Measurements from ENCODE around the gene ERF.
A peak's percentile ranks its signal among the peaks of the same experiment; 100 is the strongest.

ERF gene

DNA sequence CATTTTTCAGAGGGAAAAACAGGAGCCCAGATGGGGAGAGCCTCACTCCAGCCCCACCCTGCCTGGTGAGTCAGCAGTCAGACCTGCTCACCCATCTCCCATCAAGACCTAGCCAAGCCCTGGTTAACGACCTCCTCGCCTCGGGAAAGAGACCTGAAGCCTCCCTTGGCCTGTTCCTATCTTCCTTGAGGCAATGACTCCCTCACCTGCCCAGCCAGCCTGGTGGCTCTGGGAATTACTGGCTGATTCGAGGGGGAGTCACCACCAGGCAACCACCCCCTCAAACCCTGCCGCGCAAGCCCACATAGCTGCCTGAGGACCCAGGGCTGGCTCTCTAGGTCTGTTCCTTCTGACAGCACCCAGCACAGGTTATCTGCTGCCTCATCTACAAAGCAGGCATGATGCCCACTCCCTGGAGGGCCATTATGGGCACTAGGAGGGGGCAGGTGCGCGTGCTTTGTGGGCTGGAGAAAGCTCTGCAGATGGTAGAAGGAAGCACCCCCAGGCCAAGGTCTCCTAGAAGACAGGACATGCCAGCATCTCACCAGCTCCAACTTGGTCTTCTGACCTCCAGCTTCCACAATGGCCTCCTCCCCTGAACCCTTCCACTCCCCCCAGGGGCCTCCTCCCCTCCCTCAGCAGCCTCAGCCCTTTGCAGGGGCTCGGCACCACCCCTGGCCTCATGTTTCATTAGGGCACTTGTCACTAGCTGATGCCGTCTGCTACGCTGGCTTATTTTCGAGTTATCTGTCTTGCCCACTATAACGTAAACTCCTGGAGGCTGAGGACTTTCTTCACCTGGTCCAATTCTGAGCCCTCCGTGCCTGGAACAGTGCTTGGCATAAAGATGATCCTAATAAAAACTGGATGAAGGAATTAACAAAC lies 47.8 kb downstream of the ERF start:
- peak; percentile 33 for DNase-seq

DNA sequence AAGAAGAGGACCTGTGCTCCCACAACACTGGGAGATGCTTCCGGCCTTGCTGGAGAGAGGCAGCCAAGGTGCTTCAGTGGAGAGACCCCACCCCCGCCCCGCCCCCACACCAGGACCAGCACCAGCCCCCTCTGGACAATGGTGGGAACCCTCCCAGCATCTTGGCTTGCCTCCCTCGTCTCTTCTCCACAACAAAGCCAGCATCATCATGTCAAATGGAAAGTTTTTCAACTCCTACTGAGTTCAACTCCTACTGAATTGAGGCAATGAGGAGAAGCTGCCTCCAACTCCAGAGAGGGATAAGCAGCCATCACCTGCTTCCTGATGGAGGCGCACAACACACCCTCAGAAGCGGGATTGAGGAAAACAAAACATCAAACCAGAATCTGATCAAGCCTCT lies 50.3 kb downstream of the ERF start:
- DNase-seq: no peak

DNA sequence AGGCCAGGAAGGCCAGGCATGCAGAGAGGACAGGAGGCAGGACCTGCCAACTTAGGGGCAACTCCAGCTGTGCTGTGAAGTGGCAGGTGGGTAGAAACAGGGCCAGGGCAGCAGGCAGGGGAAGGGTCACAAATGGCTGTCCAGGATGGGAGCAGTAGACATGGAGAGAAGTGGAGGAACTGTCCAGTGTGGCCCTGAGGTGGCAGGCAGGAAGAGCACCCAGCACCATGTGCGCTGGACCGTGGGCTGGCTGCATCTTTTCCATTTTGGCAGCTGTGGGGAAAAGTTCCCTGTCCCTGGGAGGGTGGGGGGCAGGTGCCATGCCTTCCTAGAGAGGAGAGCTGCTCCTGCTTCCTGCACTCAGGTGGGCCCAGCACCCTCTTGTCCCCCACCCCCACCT lies 51.2 kb downstream of the ERF start:
- no peak for DNase-seq

DNA sequence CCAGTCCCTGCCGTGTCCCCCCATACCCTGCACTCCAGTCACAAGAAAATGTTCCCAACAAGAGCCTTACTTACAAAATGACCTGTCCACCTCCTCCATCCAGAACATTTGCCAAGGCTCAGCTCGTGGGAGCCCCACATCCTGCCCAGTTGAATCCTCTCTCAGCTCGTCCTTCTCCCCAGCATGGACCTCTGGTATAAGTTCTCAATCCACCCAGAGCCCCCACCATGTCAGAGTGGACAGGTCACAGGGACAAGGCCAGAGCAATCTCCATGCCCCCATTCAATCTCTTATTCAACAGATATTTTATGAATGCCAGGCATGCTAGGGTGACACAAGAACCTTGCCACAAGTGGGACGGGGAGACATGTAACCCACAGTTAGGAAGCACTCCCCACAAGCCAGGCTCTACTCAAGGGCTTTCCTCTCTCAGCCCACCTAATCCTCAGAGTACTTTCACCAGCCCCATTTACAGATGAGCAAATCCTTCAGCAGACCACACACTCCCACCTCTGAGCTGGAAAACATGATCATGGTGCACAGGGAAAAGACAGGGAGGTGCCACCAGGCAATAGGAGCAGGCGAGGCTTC lies 52.5 kb downstream of the ERF start:
- DNase-seq: no peak

- no peak for DNase-seq
These were observed 53.2 kb downstream of the ERF start for GRCh38 chr19:42201489-42202289.

GRCh38 chr19:42200116-42200715 lies 54.7 kb downstream of the ERF start:
- no peak for DNase-seq

DNA sequence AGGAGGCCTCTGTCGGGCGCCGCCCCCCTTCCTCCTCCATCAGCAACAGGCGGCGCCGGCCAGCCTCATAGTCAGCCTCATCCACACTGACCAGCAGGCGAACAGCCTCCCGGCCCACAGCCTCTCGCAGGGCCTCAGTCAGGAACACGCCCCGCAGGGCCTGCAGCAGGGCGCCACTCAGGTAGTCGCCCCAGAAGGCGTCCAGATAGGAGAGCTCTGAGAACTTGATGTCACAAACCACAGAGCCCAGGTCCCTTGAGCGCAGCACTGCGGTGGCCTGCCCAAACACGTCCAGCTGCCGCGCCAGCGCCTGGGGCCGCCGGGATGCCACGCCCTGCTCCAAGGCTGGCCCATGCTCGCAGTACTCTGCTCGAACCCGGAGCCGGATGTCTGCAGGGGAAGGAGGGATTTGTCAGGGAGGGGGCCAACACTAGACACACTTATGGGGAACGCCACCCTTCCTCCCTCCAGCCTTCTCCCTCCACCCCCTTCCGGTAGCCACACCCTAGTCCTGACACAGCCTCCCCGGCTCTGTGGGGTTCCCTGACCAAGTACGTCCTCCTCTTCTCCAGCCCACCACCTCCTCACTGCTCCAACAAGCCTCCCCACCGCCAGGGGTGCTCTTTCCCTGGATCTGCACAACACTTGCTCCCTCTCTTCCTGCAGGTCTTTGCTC lies 55.4 kb downstream of the ERF start:
- DNase-seq: no peak

DNA sequence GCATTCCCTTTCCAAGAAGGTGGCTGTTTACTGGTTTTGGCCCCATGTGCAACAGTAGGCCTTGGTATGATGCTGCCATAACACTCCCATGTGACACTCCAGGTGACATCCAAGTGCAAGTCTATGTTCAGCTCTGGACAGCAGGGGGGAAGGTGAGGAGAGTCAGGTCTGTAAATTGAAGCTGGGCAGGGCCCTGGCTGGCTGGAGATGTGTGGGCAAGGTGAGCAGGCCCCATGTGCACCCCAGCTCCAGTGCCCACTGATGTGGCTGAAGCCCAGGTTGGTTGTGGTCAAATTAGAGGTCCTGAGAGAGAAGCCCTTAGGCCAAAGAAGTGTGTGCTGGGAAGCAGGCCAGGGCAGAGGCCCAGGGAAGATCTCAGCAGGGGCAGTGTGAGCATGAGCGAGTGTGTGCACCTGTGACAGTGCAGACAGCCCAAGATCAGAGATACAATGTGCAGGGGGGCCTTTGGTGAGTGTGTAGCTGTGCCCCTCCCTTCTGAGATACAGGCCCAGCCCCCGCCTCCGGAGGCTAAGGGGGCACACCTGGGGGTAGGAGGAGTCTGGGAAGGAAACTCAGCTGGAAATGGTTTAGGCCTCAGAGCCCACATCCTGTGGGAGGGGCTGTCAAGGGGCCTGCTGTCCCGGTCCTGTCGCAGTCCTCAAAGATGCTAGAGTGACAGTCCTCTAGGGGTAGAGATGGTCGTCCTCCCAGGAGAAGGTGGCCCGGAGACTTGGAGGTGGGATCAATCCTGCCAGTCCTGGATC lies 56.1 kb downstream of the ERF start:
- DNase-seq: no peak

Data from fibroblast of upper back skin (primary cell).